NCI-H524 treated with DMSO at 0.1 percent for 48 hours (cell line): ENCODE results near the gene TANGO2.

Experiments used
- DNase-seq: peaks from one replicate; lab custom pipeline; 2025; lab: John Stamatoyannopoulos, UW

TANGO2 gene

DNA sequence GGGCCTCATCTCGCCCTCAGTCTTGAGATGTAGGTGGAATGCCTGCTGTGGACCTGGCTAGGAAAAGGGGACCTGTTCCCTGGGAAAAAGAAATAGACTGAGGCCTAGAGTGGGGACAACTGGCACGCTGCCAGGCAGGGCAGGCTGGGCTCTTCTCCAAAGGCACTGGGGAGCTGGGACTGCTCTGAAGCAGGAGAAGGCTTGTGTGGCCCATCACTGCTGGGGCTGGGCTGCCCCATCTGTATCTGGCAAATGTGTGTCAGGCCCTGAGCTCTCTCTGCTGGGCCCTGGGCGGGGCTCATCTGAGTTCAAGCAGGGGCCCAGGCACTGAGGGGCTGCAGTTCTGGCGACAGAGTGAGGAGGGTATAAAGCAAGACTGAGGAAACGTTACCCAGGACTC lies 37.2 kb upstream of the TANGO2 start:
- DNase-seq: no peak

DNA sequence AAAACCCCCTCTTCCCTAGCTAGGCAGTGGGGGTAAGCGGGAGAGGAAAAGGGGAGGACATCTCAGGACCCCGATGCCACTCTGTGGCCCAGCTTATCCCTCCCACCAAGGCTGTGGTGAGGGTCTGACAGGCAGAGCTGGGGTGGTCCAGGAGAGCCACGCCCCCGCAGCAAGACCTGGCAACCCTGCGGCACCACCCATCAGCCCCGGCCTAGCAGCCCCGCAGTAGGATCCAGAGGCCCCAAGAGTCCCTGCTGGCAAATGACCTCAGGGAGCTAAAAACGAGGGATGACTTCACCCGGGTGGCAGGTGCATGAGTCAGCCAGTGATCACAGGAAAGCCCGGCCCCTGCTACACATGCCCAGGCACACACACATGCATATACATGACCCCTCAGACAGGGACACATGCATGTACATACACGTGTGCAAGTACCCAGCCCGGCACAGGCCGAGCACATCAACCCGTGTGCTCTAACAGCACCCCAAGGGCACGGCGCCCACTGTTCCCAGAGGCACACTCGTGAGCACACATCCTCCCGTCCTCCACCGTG lies 36.6 kb upstream of the TANGO2 start:
- no peak for DNase-seq

DNA sequence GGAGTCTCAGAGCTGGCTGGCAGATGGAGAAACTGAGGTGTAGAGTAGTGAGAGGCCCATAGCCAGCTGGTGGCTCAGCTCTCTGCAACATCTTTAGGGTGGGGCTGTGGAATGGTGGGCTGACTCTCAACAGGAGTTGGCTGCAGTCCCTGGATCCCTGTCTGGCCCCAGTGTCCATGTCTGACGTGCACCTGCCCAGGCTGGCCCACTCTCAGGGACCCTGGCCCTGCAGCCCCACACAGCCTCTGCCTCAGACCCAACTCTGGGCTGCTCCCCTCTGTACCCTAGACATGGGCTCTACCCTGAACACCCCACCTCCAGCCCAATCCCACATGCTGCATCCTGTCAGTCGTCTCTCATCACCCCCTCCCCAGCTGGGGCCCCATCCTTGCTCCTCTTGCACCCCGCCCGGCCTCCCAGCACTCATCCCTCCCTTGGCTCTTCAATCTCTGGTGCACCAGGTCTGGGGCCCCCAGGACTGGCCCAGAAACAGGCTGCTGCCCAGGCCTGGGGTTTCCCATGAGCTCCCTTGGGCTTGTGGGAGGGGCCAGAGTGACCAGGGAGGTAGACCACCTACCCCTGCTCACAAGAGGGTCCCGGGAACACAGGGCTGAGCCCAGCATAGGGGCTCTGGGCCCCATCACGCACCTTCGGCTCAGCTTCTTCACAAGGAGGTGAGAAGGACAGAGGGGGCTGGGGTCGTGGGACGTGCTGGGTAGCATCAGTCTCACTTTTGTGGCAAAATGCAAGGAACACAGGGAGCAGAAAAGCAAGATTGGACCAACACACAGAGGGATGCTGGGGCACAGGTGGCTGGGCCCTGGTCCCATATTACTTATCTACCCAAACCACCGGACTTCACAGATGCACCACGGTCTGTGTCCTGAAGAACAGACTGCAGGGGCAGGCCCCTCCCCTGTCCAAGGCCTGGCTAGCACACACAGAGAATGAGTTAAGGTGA lies 35.8 kb upstream of the TANGO2 start:
- no peak for DNase-seq

DNA sequence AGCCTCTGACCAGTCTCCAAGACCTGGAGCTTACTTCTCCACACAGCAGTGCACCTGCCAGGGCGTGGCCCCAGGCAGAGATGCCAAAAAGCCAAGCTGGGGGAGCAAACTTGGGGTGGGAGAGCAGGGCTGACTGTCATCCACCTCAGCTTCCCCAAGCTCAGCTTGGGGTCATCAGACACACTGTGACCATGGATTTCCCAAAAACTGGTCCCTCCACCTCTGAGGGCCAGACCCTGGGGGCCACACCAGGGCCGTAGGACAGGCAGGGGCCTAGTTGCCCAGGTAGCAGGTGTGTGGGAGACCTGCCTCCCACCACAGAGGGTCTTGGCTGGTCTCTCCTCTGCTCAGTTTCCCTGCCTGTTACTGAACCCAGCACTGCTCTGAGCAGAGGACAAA lies 34.9 kb upstream of the TANGO2 start:
- DNase-seq: no peak

DNA sequence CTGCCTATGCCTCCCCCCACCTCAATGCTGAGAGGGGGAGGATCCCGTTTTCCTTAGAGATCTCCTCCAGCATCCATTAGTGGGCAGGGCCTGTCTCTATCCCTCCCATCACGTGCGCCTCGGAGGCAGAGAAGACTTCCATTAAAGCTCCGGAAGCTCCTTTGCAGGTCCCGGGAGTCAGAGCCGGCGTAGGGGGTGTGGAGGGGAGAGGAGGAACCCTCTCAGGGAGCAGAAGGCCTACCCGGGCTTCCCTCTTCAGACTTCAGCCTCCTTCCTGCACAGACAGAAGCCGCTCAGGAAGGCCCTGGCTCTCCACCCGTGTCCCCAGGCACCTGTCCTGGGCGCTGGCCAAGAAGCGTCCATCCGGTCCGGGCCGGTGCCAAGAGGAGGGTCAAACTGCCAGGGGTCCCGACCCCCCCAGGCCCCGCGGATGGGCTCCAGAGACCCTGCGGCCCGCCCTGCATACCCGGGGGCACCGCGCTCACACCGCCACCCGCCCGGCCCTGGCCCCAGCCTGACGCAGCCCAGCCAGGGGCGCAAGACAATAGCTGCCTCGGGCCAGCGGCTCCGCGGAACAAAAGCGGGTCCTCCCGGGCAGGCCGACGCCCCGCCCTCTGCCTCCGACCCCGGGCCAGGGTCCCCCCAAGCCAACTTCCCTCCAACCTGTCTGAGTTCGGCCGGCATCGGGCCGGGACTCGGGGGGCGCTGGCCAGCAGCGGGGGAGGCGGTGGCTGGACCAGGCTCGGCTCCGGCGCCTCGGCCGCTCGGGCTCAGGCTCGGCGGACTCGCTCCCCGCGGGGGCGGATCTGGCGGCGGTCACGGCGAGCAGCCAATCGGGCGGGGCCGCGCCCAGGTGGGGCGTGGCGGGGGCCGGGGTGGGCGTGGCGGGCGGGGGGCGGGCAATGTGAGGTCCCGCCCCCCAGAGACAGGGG lies 34.2 kb upstream of the TANGO2 start:
- DNase-seq: no peak

DNA sequence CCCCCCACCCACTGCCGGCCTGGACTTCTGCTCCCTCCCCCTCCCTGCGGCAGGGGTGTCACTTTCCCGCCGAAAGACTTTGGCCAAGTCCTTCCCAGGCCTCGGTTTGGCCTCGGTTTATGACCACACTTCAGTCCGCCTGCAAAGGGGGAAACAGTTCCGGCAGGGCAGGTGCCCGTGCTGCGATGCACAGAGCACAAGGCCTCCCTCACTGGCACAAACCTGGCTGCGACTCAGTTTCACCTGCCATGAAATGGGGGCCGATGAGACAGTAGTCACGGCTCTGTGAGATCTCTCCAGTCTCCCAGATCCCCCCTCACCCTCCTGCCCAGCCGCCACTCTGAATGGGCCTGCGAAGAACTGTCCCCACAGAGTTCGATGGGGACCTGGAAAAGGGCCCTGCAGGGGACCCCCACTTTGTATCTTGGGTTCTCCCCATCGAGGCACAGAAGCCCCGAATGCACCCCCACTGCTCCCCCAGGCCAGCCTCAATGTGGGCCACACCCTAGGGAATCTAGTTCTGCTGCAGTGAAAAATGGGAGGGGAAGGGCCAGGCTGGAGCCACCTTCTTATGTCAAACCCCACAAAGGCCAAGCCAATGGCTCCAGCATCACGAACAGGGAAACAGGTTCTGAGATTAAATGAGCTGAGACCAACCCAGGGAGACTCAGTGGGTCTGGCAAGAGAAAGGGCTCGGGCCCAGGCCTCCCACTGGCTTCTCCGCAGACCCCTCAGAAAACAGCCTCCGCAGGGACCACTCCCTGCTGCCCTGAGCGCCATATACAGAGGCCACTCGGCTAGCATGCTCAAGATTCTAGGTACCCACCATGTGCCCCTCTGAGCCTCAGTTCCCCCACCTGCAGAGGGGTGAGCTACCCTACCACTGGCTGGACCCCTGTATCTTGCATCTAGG lies 33.3 kb upstream of the TANGO2 start:
- DNase-seq: no peak

DNA sequence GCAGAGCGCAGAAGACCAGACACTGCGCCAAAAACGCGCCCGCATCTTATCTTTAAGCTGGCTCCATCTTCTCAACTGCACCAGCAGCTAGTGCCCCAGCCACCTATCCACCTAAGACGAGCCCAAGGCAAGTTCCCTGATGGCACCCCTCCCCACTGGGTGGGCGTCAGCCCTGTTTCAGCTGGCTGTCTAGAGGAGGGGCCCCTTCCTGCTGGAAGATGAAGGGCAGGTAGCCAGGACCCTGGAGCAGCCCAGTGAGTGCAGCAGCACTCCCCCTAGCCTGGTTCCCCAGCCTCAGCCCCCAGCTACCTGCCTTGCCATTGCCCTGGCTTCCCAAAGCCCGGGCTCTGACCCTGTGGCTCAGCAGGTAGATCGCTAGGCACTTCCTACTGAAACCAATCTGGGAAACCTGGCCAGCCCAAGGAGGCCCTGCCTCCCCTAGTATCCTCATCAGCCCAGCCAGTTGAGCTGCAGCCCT lies 32.5 kb upstream of the TANGO2 start:
- DNase-seq: no peak

DNA sequence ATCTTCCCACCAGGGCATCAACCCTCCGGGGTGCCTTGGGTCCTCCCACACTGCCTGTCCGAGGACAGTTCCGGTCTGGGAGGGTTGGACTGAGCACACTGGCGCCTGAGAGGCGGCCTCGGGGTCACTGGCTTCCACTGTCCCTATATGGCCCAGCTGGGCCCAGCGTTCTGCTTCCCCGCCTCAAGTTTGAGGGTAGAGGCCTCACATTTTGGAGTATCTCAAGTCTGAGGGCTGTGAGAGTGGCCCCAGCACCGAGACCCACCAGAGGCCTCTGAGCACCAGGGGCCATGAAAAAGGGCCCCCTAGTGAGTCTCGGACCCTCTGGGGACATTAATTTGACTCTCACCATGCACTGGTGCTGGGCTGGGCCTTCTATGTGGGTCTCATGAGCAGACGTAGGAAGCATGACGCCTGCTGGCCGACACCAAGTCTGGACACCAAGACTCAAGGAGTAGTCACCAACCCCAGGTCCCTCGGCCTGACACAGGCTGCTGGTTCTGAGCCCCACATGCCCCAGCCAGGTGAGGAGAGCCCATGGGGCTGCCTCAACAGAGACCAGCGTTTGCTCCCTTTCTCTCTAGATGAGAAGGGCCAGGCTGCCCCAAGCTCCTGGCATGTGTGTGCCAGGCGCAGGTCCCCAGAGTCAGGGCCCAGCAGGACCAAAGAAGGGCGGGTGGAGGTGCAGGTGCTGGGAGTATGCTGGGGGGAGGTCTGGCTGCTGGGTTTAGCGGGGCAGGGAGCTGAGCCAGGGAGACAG lies 31.8 kb upstream of the TANGO2 start:
- DNase-seq: no peak

DNA sequence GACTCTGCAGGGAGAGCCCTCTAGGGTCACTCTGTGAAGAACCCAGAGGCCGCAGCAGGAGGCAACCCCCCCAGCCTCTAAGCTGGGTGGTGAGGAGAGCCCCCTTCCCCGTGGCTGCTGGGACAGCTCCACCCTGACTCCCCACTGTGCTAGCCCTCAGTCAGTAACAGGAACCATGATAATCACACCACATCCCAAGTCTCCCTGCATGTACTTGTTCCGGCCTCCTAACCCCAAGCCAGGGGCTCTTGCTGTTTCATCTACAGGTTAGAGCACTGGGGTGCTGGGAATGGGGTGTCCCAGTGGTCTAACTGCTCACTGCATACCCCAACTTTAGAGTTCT lies 31.2 kb upstream of the TANGO2 start:
- DNase-seq: no peak

DNA sequence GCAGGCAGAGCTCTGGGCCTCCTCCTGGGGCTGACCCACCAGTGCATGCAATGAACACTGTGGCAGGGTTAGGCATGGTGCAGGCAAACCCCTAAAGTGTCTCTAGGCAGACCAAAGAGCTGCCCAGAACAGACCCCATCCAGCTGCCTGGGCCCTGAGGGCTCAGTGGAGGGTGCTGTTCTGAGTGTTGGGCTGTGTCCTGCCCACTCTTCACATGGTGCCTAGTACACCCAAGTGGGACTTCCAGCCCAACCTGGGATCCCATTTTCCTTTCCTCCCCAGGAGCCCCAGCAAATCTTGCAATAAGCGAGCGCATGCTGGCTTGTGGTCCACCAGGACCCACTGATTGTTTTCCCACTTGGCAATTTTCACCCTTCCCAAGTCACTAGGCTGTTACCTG lies 30.7 kb upstream of the TANGO2 start:
- DNase-seq: no peak

DNA sequence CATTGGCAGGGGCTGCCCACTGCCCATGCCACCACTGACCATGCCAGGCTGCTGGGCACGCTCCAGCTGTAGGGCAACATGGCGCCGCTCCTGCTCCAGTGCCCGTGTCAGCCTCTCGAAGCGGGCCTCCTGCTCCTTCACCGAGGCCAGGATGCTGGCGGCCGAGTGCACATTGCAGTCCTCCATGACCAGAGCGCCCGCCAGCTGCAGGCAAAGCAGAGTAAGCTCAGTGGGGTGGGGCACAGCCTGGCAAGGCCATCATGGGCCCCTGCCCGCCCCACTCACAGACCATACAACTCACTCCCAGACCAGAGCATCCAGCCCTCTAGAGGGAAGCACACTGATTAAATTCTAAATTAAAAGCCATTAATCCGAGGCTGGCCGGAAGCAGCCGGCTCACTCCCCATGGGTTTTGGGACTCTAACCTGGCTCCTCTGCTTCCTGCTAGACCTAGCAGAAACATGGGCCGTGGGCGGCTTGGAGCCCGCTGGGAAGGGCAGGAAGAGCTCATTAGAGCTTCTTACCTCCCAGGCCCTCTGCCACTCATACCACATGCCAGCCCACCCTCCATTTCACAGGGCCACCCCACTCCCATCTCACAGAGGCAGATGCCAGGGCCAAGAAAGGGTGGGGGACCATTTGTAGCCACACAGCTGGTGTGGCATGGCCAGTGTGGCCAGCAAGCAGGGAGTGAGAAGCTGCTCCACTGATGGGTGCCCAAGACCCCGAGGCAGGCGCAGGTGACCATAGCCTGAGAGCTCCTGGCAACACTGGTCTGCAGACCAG lies 30.1 kb upstream of the TANGO2 start:
- DNase-seq: no peak

DNA sequence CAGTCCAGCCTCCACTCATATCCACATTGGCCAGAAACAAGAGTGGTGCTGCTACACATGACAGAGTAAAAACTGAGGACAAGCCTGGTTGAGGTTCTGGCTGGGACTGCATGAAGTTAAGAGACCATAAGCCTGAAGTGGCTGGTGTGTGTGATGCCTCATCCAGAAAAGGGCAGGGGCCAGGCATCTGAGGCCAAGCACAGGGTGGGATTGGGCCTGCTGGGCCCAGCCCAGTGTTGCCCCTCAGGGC lies 29.6 kb upstream of the TANGO2 start:
- DNase-seq: no peak

DNA sequence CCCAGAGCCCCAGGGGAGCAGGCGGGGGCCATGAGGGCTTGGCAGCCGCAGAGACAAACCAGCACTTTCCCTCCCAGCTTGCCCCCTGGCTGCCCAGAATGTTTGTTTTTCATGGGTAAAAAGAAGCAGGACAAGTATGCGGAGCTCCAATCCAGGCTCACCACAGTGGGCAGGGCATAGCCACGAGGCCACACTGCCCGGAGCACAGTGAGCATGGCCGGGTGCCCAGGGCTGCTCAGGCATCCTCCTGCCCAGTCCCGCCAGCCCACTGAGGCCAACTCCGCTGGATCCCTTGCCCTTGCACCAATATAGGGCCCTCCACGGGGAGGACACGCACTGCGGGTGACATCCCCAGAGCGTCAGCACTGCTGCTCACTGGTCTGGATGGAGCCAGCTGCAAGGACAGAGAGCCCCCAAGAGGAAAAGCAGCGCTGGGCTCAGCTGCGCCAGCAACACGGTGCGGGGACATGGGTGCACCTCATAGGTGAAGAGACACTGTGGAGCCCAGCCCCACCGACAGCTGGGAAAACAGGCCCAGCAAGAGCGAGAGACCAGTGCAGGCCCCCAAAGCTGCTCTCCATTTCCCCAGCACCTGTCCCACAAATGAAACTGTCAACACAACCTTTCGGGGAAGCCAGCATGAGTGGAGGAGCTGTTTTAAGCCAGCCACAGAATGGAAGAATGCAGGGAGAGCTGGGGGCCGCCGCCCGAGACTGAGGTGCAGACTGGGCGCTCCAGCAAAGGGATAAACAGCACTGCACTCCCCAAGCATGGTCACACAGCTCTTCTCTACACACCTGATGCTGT lies 29.1 kb upstream of the TANGO2 start:
- no peak for DNase-seq

DNA sequence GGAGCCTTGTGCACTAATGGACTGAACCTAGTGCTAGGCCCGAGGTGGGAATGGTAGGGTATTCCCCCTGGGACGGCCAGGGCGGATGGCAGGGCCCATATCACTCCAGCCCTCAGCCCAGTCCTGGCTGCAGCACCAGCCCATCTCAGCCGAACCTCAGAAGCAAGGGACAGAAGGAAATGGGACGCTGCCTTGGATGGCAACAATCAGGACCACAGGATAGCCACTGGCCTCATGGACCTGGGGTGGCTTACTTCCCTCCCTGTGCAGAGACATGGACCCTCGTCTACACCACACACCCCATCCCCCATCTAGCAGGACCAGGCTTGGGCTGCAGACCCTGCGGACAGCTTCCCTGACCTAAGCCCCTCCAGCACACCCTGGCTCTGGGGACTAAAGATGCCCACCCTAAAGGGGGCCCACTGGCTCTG lies 28.4 kb upstream of the TANGO2 start:
- DNase-seq: no peak

DNA sequence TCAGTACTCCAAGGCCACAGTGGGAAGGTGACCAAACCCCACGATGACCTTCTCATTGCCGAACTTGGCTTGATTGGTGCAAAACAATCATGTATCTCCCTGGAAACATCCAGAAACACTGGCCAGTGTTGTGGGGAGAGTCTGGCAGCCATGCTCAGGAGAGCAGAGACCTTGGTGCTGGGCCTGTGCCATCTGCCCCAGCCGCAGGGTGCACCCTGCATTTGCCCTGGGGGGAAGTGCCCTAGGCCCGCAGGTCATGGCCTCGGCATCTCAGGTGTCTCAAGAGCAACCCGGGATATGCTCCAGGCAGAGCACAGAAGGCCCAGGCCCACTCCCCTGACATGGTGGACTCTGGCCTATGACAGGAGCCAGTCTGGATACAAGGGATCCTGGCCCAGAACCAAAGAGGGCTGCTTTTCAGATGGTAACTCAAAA lies 28.0 kb upstream of the TANGO2 start:
- DNase-seq: no peak

DNA sequence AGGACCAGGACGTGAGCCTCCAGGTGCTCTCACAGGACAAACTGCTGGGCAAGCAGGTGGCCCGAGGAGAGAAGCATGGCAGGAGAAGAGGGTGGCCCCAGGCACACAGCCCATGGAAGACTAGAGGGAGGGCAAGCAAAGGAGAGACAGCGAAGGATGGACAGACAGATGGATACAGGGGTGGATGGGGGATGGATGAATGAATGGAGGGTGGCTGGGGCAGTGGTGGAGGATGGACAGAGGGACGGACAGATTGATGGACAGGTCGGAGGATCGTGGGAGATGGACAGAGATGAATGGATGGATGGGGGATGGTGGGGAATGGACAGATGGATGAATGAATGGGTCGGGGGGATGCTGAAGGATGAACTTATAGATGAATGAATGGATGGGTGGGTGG lies 27.0 kb upstream of the TANGO2 start:
- no peak for DNase-seq

DNA sequence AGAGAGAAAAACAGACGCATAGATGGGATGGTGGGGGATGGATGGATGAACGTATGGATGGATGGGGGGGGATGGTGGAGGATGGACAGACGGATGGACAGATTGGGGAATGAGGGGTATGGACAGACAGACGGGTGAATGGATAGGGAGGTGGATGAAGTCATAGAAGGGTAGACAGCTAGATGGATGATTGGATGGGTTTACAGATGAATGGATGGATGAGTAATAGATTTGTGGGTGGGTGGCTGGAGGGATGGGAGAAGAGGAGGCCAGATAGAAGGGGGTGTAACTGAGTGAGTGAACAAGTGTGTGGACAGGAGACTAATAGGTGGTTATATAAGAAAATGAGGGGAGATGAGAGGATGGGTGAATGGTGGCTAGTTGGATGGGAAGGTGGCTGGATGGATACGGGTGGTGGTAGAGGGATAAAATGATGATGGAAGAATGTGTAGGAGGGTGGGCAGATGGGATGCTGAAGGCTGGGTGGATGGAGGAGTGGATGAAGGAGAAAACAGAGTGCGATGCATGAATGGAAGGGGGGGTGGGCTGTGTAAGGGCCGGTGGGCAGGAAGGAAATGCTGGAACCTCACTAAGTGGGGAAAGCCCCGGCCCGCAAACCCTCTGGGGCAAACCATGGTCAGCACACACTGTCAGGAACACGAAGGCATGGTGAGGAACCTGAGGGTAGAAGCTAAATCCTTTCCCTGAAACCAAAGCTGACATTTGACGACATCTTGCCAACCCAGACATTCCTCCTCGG lies 25.9 kb upstream of the TANGO2 start:
- no peak for DNase-seq

DNA sequence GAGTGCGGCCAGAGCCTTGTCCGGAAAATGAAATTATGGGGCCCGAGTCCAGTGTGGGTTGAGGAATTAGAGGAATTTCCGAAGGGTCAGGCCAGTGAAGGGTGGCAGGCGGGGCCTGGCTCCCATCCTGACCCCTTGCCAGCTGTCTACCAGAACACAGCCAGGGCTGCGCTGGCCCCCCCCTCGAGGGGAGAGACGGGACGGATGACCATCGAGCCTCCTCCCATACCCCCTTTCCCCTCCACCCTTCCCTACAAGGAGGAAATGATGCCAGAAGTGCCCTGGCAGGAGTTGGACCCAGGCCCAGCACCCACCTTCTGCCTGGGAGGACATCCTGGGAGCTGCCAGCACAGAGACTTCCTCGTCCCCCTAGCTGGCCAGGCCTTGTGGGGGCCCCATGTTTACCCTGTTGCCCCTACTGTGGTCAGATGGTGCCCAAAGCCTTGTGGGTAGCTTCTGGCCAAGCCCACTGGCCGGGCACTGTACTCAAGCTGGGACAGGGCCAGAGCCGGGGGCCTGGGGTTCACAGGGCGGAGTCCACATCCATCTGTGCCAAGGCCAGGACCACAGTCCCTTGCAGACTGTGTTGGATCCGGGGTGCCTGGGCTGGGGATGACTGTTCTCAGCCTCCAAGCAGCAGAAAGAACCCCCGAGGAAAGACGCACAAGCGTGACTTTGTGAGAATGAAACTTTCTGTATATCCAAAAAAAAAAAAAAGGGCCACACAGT lies 25.1 kb upstream of the TANGO2 start:
- no peak for DNase-seq
